GM20431 (cell line): ENCODE data around the gene THUMPD3.

ENCODE experiments used
- in situ Hi-C: fragments of 300-500 bp; cut with MseI, MboI; formaldehyde crosslinking; loops from one replicate; pipeline ENCODE4 v1.15.0; 2020; ENCODE audit warnings: low sequenced_read_pairs; ENCODE audit not compliant: unreplicated experiment

The THUMPD3 gene

DNA sequence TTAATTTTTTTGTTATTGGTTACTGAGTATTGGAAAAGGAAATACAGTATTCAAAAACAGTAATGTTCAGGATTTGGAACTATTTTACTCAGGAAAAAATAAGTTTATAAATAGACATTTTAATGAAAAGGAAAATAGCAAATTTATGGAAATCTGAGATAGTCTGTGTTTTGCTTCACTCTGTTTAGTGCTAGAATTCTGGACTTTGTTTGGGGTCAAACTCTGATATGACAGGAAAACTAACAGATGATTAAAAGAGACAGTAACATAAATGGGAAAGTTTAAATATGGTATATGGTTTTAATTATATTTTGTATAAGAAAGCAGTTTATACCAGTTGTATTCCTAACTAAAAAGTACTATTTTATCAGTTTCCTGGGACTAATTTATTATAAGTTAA, 52.0 kb downstream of the THUMPD3 start:
- in situ Hi-C loops, result no loop called here

DNA sequence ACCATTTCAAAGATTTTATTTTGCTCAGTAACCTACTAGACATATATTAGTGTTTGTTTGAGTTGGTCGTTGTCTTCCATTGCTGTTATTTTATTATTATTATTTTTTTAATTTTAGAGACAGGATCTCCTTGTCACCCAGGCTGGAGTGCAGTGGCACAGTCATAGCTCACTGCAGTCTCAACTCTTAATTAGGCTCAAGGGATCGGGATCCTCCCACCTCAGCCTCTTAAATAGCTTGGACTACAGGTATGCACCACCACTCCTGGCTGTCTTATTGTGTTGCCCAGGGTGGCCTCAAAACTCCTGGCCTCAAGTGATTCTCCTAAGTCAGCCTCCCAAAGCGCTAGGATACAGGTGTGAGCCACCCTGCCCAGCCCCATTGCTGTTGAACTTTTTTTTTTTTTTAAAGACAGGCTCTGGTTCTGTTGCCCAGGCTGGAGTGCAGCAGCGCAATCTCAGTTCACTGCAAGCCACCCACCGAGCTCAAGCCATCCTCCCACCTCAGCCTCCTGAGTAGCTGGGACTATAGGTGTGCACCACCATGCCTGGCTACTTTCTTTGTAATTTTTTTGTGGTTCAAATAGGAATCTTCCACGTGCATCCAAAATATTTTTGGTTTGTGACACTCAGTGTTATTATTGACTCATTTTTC, 52.8 kb downstream of the THUMPD3 start:
- in situ Hi-C loops, result no loop called here

- in situ Hi-C loops, result no loop called here
Observed at GRCh38 chr3:9416139-9416780, 53.4 kb downstream of the THUMPD3 start.

- in situ Hi-C loops, result no loop called here
Observed at GRCh38 chr3:9420850-9421549, 58.1 kb downstream of the THUMPD3 start.

DNA sequence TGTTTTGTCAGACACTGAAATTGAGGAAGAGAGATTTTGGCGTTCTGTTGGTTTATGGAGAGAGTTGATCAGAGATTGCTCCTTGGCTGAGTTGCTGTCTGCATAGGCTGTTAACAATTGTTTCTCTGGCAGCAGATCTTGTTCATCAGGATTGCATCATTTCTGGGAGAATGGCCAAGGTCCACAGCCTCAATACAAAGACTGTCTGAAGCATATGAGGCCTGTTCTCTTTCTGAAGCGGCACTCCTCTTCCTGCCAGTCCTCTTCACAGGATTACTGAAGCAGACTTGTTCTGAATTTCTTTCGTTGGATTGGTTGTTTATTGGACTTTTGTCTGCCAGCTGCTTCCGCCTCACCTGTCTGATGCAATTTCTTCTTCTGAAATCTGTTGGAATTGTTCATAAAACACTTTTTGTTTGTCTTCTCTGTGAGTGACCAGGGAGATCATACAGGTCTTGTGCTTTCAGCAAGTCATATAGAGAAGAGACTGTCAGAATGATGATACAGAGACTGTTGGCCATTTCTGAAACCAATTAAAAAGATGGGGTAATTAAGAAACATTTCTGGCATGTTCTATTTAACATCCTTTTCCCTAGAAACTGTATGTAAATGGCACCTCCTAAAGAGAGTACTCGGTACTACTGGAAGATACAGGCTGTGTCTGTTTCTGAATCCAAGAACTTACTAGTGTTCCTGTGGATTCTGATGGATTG, 60.0 kb downstream of the THUMPD3 start:
- in situ Hi-C loops, result no loop called here

GRCh38 chr3:9428411-9428810, 65.6 kb downstream of the THUMPD3 start:
- in situ Hi-C loops, result no loop called here

GRCh38 chr3:9430733-9431132, 67.9 kb downstream of the THUMPD3 start:
- in situ Hi-C loops, result no loop called here

- in situ Hi-C loops, result no loop called here
Observed at GRCh38 chr3:9433627-9434521, 71.0 kb downstream of the THUMPD3 start.

- in situ Hi-C loops, result no loop called here
Observed at GRCh38 chr3:9435316-9435715, 72.5 kb downstream of the THUMPD3 start.
